Smooth muscle cell of the brain vasculature (primary cell): ENCODE results near the gene CACNA1S.
A peak's percentile ranks its signal among the peaks of the same experiment; 100 is the strongest.

Experiments used
- DNase-seq: peaks from one replicate; pipeline ENCODE4 v3.0.0-alpha.2; 2012; ENCODE audit warnings: low read depth, low spot score

The CACNA1S gene

DNA sequence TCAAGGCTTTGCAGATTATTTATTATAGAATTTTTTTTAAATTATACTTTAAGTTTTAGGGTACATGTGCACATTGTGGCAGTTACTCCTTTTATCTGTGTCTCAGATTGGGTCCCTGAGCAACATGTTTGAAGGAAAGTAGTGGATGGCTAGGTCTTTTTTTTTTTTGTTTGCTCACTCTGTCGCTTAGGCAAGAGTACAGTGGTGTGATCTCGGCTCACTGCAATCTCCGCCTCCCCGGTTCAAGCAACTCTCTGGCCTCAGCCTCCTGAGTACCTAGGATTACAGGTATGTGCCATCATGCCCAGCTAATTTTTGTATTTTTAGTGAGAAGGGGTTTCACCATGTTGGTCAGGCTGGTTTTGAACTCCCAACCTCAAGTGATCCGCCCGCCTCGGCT, 49.1 kb downstream of the CACNA1S start:
- no peak for DNase-seq

DNA sequence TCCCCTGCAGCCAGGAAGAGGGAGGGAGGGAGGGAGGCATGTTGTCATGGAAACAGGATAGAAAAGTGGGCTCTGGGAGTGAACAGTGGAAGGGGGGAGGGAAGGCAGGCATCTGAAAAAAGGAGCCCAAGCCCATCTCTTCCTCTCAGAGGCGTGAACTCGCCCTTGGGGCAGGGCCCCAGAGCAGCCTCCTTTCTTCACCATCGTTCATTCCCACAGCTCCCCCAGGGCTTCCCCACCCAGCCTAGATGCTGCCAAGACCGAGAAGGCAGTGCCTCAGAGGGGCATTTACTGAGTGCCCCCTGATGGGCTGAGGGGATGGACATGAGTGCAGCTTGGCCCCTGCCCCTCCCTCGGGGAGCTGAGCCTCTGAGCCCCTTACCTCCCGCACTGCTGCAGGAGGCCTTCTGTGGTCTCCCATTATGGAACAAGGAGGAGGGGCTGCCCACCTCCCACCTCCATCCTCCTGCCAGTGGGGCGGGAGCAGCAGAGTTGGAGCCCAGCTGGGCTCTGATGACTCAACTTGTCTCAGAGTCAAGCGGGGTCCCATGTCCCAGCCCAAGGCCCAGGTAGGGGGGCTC, 49.6 kb downstream of the CACNA1S start:
- DNase-seq, result no peak

DNA sequence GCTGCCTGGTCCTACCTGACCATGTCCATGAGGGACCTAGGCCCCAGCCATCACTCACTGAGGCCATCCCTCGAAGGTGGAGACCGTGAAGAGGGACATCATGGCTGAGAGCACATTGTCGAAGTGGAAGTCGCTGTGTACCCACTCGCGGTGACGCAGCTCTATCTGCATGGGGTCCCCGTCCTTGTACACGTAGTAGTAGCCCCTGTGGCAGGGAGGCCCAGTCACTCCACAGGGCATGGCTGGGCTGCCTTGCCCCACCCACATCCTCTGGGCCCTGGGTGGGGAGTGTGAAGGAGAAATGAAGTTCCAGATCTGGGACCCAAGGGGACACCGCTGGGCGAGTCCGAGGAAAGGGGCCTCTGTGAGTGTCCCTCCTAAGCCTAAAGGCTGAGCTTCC, 50.3 kb downstream of the CACNA1S start:
- no peak for DNase-seq

DNA sequence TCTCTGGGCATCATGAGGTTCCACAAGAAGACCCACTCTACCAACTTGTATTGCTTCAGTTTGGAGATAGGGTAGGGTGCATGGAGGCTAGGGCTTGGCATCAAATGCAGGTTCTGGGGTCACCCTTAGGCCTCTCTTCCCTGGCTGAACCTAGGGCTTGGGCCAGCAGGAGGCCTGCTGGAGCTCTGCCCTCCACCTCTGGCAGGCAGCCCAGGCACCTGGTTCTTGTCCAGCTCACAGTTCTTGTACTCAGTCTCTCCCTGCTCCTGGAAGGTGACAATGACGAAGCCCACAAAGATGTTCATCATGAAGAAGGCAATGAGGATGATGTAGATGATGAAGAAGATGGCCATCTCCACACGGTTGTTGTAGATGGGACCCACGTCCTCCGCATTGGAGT, 51.2 kb downstream of the CACNA1S start:
- no peak for DNase-seq

DNA sequence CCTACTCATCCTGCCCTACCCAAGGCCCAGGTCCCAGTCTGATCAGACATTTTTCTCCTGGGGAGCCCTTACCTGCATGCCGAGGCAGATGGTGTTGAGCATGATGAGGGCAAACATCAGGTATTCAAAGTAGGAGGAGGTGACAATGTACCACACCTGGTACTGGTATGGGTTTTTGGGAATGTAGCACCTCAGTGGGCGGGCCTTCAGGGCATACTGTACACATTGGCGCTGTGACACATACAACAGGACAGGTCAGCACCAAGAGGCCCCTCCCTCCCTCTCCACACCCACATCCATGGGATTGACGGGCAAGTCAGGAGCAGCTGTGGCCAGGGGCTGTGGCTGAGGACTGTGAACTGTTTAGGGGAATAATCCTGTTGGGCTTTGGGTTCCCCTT, 51.6 kb downstream of the CACNA1S start:
- no peak for DNase-seq

DNA sequence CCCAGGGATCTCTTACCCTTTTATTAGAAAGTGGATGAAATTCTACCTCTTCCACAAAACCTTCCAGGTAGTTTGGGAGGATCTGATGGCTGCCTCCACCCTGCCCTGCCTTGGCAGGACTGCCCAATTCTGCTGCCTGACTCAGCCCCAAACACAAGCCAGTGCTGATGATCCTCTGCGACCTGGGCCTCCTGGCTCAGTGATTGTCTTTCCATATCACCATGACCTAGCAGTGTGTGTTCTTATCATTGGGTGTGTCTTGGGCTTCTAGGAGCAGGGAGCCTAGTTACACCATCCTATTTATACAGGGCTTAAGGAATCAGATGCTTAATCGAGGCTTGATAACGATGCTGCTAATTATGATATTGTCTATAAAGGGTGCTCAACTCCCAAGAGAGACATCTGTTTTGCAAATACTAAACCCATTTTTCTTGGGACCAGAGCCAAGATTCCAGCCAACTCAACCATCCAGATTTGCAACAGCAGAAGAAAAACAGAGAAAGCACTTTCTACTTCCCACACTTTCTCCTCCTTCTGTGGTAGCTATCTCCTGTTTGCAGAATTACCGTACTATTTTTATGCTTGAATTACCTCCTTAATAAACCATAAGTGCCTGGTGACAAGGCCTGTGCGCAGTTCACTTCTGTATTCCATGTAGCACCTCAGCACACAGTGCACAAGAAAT, 52.2 kb downstream of the CACNA1S start:
- DNase-seq, result no peak

DNA sequence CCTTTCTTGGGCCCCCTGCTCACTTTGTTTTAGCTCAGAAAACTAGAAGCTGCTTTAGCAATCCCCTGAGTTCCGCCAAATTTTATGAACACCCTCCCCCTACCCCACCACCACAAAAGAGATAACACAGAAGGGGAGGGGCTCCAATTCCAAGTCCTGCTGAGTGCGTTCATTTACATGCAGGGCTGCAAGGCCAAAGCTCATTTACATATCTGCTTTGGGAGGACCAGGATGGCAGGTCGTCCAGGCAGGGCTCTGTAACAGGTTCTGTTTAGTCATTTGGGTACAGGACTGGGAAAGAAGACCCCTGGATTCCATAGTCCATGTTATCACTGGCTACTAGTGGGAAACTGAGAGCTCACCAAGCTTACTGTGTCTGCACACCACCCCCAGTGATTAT, 52.8 kb downstream of the CACNA1S start:
- no peak for DNase-seq

DNA sequence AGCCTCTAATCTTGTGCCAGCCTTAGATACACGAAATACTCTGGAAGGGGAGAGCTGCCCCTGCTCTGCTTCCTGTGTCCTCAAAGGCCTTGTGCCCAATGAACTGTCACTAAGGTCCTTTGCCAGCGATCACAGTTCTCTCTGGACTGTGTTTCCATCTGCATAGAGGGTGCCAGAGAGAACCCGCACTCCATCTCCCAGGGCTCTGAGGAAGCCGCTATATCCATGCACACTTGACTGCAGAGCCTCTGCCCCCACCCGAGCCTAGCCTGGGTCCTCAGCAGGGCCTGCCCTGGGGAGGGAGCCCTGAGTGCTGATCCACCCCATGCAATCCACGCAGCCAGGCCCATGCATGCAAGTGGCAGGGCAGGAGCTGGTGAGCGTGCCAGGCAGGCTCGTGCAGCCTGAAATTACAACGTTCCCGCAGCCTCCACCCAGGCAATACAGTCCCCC, 58.1 kb downstream of the CACNA1S start:
- DNase-seq, result no peak

DNA sequence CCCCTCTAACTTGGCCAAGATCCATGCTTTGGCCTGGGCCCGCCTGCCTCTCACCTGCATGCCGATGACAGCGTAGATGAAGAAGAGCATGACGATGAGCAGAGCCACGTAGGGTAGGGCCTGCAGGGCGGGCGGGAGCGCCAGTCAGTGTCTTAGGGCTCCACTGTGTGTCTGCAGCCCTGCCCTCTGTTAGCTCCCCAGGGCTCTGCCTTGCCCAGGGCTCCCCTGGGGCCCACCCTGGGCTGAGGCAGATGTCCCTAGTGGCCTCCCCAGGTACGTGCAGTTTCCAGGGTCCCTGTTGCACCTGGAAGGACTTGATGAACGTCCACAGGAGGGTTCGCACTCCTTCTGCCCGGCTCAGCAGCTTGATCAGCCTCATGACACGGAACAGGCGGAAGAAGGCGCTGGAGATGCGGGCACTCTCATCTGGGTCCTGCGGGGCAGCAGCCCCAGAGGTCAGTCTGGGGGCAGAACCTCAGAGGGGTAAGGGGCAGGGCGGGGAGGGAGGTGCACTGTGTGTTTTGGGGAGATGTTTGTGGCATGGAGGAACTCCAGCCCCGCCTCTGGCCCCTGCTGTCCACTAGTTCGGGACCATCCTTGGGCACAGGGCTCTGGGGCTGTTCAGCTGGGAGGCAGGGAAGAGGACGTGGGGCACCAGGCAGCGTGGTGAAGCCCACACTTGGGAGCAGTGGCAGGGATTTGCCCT, 58.9 kb downstream of the CACNA1S start:
- no peak for DNase-seq

DNA sequence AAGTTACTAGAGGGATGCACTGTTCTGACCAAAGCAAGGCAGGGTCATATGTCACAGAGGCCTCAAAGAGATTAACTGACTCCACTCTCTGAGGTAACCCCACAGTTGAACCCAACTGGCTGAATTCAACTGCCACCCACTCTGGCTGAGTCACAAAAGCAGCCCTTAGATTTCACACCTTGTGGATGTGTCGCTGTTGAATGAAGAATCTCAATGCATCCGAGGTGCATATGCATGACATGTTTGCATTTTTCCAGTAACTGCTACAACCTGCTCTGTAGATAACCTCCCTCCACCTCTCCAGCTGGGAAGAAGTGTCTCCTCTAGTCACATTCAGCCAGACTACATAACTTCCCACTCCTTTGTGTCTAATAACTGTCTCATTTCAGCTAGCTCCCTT, 60.8 kb downstream of the CACNA1S start:
- no peak for DNase-seq

DNA sequence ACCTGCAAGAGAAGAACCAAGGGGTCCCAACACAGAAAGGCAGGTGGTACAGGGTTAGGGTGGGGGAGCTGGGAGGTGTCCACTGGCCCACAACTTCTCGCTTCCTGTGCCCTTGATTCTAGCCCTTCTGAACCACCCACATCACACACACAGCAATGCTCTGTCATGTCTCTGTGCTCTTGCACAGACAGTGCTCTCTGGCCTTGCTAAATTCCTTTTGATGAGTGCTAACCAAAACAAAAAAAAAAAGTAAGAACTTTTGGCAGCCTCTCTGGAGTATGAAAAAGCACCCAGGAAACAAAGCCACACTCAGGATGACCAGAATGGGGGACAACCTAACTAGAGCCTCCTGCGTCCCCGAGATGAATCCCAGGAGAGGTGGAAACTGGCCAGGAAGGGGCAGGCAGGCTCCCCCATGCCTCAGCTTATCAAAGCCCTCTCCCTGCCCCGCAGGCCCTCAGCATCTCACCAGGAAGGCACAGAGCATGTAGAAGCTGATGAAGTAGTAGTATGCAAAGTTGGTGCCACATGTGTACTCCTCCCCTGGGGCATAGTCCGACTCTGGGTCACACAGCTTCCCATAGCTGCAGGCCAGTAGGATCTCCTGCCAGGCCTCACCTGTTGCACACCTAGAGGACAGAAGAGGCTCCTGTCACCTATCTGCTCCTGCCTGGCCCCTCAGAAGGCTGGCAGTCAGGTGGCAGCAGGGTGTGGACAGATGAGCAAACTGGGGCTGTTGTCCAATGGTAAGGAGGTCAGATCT, 61.5 kb downstream of the CACNA1S start:
- DNase-seq, result no peak

DNA sequence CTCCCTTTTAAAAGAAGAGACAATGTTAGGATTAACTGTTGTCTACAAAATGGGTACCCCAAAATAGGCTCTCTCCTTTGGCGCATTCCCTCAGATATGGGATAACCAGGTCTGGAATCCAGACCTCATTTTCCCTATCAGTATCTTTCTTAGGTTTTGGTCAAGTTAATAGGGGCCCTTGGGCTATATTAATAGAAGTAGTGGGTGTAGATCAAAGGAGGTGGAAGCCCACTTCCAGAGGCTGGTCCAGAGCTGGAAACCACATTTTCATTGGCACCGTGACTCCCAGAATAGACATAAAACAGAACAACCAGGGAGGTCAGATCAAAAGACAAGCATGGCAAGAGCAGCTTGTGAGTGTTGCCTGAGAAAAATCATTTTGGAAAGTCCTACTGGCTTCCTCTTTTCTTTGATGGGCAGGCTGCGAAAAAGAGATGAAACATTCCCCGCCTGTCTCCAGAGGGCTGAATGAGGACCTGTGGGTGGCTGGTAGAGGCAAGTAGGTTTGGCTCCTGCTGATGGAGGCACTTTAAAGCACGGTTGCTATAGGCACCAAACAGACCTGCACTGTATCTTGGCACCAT, 62.9 kb downstream of the CACNA1S start:
- DNase-seq, result no peak

DNA sequence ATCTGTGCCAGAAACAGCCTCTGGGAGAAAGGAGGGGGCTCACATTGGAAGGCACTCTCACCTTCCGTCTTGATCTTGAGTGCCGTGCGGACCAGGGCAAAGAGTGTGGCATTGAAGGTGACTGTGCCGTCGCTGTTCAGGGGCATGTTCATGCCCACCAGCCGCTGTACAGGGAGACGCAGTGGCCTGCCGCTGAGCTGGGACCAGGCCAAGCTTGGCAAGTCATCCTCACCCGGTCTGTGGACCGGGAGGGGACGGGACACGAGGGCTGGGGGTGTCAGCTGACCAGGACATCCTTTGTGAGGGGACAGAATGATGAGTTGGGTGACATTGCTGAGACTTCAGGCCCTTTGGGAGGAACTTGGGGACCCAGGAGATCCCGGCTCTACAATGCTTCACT, 63.7 kb downstream of the CACNA1S start:
- no peak for DNase-seq

DNA sequence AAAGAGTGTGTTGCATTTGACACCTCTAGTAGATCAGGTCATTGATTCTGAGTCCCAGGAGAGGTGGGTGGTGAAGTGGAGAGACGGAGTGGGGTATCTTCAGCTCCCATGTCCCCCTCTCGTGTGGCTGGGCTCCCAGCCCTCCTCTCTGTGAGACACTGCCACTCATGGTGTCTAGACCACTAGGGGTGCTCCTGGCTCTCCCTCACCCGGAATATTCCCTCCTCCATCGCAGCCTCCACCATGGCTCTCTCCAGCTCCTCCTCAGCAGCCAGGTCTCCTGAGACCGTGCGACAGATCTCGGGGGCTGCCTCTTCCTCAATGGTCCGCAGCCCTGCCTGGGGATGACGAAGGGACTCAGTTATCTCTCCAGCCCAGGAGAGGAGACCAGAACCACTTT, 68.1 kb downstream of the CACNA1S start:
- DNase-seq, result no peak

DNA sequence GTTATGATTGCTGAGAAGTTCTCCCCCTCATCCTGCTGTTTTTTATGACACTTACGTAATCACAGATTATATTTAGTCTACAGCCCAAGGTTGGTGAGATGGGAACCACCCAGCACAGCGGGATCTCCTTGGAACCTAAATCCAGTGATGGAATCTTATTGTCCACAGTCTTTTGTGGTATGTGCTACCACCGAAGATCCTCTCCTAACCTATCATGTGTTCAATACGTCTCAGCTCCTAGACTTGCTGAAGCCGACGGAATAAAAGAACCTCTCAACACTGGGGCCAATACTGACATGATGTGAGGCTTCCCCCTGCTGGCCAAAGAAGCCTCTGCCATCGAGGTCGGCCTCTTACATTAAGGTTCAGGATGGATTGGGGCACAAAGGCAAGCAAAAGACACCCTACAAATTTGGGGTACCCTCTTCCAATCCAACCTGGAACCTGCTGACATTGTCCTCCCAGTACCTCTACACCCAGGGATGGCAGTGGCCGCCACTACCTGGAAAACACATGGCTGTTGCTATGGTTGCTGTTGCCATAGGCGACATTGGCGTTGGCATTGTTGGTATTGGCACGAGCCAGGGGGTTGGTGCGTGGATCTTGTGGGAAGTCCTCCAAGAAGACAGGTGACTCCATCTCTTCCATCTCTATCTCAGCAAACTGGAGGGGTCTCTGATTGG, 69.3 kb downstream of the CACNA1S start:
- peak; percentile 43 for DNase-seq

DNA sequence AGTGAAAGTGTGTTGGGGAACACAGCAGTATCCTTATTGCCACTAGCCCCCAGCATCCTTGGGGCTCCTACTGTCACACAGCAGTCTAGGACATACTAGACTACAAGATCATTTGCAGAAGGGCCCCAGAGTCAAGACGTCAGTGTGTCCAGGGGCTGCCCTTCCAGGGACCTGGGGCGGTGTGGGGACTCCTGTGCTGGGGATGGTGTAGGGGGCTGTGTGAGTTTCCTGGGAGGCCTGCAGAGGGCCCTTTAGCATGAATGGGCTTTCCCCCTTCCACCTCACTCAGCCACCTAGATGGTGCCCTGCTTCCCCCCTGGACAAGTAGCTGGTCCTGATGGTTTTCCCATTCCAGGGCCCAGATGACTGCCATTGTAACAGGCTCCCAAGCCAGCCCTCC, 71.2 kb downstream of the CACNA1S start:
- no peak for DNase-seq

DNA sequence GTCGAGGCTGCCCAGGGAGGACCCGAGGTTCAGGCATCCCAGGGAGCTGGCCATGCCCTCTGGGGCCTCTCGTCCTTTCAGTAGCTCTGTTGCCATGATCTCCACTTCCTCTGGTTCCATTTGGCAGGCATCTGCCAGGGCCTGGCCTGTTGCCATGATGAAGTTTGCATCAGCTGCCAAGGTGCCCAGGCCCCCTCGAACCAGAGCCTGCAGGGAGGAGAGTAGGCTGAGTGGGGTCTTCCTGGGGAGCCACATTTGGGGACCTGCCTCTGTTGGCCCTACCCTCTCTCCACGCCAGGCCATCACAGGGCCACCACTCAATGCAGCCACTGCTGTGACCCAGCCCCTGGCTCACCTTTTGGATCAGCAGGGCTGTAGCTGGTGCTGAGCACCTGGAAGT, 72.3 kb downstream of the CACNA1S start:
- no peak for DNase-seq

DNA sequence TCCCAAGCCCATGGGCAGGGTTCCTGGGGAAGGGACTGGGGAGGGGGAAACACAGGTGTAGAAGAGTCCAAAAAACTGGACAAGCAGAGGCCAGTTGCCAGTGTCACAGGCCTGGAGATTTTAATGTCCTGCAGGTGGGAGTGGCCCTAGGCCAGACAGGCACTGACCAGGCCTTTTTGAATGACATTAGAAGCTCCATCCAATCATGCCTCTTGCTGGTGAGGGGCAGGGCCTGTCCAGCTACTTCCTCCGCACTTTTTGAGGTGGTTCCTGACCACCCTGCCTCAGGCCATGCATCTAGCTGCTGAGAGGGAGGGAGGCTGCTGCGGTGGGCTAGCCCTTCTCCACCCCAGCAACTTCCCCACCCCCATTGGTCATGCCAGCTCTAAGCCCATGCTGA, 72.8 kb downstream of the CACNA1S start:
- no peak for DNase-seq

DNA sequence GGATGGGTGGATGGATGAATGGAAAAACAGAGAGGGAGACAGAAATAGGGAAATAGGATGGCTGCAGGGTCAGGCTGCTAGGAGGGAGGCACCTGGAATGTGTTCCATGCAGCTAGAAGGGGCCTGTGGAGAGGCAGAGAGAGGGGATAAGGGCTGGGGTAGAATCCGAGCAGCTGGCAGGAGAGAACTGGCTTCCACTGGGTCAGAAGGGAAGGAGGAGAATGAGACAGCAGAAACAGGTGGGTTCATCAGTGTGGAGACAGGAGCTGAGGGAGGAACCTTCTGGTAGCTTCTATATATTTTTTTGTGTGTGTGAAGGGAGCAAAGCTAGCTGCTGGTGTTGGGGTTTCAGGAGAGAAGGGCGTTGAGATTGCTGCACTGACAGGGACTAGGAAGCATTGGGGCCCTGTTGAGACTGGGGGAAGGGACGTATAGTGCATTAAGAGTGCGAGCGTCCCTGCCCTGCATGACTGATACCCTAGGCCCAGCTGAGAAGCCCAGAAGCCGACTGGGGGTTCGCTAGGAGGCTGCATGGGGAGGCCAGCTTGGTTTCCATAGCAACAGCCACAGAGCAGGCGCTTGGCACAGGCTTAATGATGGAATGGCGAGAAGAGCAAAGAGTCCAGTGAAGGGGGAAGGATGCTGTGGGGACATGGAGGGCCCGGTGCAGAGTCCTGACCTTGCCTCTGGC, 73.9 kb downstream of the CACNA1S start:
- no peak for DNase-seq

DNA sequence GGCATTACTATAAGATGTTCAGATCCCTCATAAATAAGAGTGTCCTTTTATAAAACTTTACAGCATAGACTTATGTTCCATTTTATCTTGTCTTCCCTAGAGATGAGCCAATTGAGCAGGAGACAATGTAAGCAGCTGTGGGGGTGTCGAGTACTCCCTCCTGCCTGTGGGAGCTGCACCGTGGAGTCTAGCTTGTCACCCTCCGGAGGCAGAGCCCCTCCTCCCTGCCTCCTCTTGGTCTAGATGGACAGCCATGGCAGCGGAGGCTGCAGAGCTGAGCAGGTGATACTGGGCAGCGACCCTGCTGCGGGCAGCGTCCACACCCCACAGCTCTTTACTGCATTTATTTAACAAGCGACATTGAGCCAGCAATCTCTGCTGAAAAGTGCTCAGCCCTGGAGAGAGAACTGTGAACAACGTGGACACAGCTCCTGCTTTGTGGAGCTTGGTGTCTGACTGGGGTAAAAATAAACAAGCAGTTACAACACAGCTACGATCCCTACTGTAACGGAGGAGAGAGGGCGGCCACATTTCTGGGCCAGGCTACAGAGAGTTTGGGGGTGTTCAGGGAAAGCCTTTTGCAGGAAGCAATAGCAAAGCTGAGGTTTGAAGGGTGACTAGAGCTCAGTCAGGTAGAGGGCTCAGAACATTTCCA, 75.9 kb downstream of the CACNA1S start:
- no peak for DNase-seq
